Measurements from ENCODE around the gene SLC15A3.

- TF ChIP-seq CTCF (IDR thresholded peaks at IDR 0.05 in 8 of 11, conservative IDR thresholded peaks at IDR 0.05 in 3 of 11) (no peak), POLR2A (IDR thresholded peaks at IDR 0.05) (no peak), POLR2AphosphoS5 (IDR thresholded peaks at IDR 0.05) (no peak)
Observed at GRCh38 chr11:60922906-60923305, 29.1 kb downstream of the SLC15A3 start.
